GM19099 (cell line): ENCODE measurements around the gene RPS6KA2.

ENCODE experiments used
- POLR2A ChIP-seq: IDR thresholded peaks from 3 replicates; pipeline ENCODE4 v1.6.1; 2011; ENCODE audit warnings: low read depth; ENCODE audit not compliant: insufficient read length; ENCODE audit errors: extremely low read depth

Gene RPS6KA2

DNA sequence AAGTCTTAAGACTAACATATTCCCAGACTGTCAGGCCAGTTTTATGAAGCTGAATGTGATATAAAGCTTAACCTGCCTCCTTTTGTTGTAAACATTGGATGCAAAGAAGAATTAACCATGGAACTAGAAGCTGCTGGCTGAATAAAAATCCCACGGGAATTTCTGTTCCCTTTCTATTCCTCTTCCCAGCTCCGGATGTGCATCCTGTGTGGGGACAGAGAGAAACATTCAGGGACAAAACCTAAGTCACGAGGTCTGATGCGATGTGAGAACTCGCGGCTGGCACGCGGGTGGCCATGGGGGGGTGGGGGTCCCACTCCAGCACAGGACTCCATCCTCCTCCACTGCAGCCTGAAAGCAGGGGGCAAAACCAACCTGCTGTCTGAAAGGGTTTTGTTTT is 72.7 kb downstream of the RPS6KA2 start:
- no peak for TF ChIP-seq POLR2A

DNA sequence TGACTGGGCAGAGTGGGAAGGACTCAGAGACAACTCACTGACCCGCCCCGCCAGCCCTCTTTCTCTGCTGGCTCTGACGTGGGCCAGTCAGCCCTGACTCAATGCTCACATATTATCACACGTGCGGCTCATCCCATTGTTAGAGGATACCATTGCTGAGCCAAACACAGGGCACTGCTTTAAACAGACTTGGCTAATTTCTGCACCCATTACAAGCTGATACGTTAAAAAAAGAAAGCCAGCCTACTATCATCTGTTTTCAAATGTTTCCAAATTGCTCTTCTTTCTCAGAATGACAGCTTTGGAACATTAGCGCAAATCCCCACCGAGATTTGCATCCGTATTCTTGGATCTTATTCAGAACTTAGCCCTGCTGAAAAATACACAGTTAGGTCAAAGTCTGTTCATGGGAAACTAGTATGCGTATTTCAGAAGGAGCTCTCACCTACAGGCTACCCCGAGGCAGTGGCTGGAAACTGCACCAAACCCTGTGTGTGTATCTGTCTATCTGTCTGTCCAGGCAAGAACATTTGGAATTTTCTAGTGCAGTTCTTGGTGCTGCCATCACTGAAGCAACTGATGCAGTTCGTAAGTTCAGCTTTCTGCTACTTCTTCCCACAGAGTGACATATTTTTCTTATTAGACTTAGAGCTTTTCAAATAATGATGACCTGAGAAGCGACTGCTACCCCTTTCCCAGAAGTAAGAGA is 73.3 kb downstream of the RPS6KA2 start:
- TF ChIP-seq POLR2A, result no peak

DNA sequence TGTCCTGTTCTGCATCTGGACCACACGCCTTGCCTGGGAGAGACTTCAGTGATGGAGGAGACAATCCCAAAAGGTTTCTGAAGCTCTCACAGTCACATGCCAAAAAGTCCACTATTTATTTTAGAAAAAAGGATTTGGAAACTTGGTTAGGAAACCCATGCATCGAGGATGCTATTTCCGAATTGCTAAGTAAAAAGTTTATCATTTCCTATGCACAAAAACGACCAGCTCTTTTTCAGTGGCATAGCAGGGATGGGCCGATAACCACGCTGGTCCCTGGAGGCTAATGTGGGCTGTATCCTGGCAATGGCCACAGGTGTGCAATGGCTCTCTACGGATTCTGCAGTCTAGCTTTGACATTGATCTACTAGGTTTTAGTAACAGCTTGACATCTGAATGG is 74.5 kb downstream of the RPS6KA2 start:
- TF ChIP-seq POLR2A, result no peak

DNA sequence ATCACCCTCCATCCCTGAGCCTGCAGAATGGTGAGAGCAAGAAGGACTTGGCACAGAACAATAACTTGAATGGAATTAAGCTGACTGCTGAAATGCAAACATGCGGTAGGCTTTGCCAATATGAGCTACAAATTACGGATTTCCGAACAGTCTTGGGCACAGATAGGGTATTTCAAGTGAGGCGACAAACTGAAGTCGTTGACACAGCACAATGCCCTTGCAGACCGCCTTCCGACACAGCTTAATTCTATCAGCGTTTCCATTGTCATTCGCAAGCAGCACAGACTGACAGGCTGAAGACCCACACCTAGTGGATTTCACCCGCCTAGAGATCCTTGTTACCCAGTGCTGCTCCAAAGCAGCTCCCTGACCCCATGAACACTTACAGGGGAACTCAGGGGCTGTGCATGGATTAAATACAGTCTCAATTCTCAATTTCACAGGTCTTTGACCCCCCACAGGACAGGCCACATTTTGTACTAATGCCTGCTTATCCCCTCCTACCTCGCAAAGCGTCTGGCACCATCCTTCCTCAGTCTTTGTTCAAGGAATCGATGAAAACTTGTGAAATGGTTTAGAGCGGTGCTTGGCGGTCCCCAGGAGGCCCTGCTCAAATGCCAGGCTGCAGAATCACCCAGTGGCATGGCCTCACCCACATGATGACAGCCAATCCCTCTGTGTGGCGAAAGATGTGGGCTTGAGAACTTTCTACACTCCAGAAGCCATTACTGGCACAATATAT is 75.1 kb downstream of the RPS6KA2 start:
- TF ChIP-seq POLR2A, result no peak

DNA sequence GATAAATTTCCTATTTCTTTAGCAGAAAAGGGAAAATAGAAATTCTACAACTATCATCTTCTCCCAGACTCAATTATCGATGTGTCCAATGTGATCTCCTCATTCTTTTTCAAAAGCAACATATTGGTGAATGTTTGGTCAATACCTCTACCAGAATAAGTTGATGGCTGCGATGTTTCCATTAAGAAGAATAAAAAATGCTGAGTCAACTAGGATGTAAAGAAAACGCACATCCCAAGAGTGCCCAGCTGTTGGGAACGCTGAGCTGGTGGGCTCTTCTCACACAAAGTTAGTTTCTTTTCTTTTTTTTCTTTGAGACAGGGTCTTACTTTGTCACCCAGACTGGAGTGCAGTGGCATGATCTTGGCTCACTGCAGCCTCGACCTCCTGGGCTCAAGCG is 80.4 kb downstream of the RPS6KA2 start:
- TF ChIP-seq POLR2A, result no peak

DNA sequence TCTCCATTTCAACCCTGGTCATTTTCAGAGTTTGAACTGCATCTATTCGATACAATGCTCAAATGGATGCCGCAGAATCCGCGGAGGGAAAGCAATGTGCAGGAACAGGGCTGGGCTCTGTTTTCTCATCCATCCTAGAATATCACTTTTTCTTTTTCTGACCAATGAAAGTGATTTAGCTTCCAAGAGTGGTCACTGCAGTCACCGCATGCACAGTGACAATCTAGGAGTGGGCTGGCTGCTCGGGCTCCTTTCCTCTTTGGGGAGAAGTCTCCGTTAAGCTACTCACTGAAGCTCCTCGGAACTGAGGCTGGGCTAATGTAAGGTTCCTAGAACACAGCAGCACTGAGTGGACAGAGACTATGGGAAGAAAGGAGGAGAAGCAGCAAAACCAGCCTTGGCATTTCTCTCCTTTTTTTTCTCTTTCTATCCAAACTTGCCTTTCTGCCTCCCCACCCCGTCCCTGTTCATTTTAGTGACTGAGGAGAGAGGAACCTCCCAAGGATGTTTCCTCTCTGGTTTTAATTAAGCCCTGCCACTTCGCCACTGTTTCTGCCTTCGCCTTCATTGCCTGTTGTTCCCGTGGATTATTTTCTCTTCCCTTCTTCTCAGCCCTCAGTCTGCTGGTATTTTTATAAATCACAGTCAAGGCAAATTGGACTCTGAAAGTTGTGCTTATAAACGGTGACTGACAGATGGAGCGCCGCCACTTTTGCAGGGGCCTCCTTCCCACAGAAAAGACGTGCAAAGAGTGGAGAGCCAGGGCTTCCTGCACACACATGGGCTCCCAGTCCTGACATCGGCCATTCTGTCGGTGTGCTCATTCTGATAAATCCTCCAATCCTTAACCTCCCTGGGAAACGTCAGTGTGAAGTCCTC is 81.7 kb downstream of the RPS6KA2 start:
- TF ChIP-seq POLR2A, result no peak

DNA sequence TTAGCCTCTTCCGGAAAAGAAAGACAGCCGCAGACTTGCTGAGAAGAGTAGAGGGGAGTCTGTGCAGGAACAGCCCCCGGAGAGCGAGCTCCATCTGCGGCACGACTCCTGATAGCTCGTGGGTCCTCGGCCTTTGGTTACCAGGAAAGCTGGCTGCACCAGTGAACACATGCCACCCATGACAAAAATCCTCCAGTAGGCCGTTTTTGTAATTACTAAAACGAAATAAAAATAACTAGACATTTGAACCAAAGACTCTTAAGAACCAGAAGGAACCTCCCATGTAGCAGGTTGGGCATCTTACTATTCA is 82.8 kb downstream of the RPS6KA2 start:
- no peak for TF ChIP-seq POLR2A

DNA sequence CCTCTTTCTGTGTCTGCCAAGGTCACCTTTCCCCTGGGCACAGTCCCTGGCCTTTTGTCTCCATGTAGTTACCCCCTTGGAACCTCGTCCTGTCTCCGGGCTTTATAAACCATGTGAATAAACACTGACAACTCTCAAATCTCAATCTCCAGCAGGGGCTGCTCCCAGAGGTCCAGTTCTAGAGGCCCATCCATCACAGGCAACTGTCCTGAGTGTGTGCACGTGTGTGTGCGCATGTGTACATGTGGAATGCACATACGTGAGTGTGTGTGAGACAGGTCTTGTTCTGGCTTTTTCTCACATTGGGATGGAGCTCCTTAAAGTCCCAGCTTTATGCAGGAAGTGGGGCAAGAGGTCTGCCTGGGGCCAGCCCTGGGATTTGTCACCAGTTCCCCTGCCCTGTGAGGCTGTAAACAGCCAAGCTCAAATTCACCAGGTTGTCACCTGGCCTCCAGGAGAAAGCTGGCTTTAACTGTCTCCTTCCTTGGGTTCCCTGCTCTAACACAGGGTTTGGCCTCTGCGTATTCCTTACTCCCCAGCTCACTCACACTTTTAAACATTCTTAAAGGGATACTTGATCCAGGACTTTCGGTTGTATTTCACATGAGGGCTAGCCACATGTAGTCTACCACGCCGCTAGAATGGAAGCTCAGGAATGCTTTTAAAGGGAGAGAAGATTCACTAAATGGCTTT is 83.3 kb downstream of the RPS6KA2 start:
- no peak for TF ChIP-seq POLR2A

DNA sequence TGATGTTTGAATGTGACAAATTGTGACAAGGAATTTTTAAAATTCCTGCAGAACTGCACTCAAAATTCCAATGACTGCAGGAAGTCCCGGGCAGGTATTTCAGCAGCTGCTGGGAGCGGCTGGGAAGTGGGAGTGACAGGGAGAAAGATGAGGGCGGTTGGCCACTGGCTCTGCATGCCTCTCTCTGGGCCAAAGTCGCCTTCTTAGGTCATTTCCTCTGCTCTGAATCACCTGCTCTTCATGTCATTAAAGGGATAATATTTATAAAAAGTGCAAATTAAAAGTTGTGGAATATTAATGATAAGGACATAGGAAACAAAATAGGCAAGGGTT is 84.5 kb downstream of the RPS6KA2 start:
- TF ChIP-seq POLR2A, result no peak

DNA sequence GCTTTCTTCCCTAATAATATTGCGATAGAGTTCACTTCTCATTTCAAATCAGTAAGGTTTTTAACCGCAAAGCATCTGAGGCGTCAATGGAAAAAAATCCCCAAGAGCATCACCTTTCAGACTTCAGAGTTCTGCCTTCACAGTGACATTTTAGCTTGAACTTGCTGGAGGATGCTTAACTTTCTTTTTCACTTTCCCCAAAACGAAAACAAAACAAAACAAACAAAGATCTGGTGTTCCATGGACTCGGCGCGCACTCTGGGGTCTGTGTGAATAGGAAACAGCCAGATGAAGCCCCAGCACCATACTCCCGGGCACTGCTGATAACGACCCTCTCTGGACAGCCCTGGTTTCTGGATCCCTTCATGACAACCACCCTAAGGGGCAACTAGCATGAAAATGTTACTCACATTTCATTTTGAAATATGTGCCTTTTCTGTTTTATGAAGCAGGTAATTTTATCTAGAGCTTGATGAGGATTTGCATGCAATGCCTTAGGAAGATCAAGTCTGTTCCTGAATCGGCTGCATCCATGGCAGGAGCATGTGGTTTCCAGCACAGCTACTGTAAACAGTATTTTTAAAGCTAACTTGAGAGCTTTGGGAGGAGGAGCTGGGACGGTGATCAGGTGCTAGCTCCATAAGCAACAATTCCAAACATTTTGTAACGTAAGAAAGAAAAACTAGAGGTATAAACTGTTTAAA is 85.0 kb downstream of the RPS6KA2 start:
- no peak for TF ChIP-seq POLR2A

DNA sequence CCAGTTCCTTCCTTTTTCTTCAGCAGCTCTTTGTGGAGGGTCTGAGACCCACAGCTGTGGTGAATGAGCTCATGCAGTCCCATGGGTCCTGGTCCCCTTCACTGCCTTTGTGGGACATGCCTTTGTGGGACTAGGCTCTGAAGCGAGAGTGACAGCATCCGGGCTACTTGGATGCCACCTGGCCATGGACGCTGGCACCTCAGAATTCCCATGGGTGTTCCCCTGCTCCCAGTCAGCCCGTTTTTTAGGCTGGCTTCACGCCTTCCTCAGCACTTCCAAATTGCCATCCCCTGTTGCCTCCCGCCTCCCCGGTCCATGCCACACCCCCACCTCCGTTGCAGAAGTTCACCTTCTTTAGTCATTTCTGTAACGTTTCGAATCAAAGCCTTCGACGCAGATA is 85.7 kb downstream of the RPS6KA2 start:
- TF ChIP-seq POLR2A, result no peak

DNA sequence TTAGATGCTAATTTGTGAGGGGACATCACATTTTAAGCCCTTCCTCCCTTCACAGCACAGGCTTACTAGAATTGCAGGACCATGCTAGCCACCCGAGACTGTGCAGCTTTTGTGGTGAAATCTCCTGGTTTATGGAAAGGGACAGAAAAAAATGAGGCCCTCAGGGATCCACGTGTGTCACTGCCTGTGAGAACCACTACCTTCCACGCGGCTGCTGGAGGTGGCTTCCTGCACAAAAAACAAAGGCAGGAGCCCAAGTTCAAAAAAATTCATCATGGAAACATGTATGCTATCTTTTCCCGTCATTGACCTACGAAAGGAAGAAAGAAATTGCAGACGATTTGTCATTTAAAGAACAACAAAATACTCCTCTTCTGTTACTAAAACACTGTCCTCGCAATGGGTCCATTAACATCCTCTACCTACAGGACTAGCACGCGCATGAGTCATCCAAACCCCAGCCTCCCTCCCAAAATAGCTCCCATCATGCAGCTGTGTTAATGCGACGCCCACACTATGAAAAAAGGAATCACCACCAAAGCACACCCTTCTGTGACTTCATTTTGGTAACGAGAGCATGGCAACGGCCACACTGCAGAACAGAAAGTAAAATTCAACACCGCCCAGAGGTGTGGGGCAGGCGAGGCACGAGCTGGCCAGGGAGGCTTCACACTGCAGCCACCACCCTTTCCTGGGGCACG is 86.3 kb downstream of the RPS6KA2 start:
- TF ChIP-seq POLR2A, result no peak

DNA sequence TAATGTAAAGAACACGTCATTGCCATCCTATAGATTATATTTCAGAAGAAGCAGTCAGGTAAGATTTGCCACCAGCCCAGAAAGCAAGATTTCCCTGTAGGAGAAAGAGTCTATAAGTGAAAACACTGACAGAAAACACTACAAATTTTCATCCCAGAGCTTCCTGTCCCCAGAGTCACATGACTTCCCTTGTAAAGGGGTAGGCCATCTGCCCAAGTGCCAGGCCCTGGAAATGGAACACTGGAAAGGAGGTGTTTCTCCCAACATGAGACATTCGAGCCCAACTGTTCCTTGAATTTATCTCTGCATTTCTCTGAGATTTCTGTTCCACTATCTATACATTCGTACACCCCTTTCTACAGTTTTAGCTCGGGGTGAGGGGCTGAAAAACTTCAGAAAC is 87.5 kb downstream of the RPS6KA2 start:
- TF ChIP-seq POLR2A, result no peak
